GM21423 (cell line): ENCODE results near the gene GPR35.
A peak's percentile ranks its signal among the peaks of the same experiment; 100 is the strongest.

Experiments used
- ATAC-seq: cut with Tn5 transposase; IDR thresholded peaks from one replicate; pipeline ENCODE4 v1.9.1; 2021; ENCODE audit warnings: mild to moderate bottlenecking, moderate library complexity; ENCODE audit not compliant: unreplicated experiment

GPR35 gene

GRCh38 chr2:240622531-240623235, 2.6 kb upstream of the GPR35 start:
- ATAC-seq: peak; percentile 21

GRCh38 chr2:240623531-240624010, 1.7 kb upstream of the GPR35 start:
- no peak for ATAC-seq

DNA sequence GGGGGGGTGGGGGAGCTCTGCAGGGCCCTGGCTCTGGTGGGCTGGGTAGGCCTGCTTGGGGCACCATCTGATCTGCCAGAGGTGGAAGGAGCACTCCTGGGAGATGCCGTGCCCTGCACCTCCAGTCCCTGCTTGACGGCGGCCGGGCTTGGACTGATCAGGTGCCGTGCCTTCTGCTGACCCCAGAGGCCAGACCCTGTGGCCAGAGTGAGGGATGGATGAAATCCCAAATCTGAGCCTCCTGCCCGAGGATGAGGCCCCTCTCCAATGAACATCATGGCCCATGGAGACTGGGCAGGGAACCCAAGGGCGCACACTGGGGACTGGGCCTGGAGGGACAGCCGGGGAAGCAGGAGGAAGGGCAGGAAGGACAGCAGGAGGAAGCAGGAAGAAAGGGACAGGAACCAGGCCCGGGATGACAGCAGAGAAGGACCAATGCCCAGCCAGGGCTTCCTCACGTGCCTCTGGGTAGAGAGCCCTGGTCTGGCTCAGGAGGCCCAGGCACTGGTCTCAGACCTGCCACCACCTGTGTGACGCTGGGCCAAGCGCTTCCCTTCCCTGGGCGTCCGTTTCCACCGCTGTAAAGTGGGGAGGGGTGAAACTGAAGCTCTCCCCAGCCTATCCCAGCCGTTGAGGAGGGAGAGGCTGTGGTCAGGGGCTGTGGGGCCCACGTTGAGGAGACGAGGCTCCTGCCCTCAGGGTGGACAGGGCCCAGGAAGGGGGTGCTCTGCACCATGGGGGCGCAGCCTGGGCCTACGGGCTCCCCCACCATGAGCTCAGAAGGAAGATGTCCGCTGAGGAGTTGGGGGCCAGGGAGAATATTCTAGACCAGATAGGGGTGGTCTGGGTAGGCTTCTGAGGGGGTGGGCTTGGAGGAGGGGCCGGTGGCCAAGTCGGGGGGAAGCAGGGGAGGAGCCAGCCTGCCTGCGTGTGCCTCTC, 1.0 kb upstream of the GPR35 start:
- no peak for ATAC-seq

GRCh38 chr2:240626531-240627300, 1.4 kb downstream of the GPR35 start:
- ATAC-seq: no peak

DNA sequence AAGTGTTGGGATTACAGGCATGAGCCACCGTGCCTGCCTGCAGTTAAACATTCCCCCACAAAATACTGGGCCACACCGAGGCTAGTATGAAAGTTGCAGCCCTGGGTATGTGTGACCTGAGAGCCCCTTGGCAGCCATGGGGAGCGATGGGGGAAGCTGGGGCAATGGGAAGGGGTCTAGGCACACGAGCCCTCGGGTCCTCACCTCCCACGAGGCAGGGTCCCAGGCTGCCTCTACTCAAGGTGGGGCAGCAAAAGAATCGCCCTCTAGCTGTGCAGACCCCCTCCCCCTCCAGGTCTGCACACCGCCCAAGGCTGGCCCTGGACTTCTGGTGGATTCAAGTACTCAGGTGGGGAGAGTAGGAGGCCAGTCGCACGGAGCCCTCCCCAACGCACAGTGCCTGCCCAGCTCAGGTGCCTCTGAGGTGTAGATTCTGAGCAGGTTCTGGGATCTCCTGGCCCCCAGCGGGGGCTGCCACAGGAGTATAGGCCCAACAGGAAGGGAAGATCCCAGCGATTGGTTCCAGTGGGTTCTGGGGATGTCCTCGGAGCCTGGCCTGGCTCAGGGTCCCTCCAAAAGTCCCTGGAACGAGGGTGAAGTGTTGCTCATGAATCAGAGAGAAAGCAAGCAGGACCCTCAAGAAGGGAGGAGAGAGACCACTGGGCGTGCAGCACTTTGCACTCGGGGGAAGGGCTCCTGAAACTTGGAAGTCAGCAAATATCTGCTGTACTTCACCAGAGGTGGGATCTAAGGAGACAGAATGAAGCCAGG, 2.6 kb downstream of the GPR35 start:
- no peak for ATAC-seq

DNA sequence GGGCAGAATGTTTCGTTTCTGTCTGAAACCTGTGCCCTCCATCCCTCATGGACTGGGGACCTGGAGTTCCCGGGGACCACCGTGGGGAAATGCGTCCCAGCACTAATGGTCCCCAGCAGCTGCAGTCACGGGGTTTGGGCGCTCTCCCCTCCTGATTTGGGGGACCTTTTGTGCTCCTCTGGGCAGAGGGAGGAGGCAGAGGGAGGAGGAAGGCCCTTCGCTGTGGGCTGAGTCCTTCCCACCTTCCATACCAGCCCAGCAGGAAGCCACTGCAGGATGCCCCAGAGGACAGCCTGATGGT, 3.2 kb downstream of the GPR35 start:
- no peak for ATAC-seq

DNA sequence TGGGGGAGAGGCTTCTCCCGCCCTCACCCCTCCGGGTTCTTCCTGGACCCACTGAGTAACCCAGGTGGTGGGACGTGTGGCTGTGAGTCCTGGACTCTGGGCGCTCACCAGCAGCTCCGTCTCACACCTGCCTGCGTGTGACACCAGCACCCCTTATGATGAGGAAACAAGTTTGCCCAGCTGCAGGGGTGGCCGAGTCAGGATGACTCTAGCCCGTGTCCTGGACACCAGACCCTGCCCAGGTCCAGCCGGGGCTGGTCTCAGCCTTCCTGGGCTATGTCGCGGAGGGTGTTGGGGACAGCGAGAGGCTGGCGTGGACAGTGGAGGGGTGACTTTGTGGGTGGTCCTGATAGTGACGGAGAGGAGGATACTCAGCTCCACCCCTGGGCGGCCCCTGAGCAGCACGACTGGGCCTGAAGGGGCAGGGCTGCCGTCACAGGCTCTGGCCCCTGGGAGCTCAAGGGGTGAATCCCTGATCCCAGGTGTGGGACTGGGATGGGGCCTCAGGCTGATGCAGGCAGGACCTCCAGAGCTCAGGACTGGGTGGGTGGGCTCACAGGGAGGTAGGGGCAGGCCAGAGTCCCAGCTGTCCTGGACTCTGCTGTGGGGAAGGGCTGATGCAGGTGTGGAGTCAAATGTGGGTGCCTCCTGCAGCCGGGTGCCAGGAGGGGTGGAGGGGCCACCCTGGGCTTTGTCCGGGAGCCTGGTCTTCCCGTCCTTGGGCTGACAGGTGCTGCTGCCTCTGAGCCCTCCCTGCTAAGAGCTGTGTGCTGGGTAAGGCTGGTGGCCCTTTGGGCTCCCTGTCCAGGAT, 3.7 kb downstream of the GPR35 start:
- no peak for ATAC-seq

- no peak for ATAC-seq
Measured at GRCh38 chr2:240629619-240629967, 4.3 kb downstream of the GPR35 start.

DNA sequence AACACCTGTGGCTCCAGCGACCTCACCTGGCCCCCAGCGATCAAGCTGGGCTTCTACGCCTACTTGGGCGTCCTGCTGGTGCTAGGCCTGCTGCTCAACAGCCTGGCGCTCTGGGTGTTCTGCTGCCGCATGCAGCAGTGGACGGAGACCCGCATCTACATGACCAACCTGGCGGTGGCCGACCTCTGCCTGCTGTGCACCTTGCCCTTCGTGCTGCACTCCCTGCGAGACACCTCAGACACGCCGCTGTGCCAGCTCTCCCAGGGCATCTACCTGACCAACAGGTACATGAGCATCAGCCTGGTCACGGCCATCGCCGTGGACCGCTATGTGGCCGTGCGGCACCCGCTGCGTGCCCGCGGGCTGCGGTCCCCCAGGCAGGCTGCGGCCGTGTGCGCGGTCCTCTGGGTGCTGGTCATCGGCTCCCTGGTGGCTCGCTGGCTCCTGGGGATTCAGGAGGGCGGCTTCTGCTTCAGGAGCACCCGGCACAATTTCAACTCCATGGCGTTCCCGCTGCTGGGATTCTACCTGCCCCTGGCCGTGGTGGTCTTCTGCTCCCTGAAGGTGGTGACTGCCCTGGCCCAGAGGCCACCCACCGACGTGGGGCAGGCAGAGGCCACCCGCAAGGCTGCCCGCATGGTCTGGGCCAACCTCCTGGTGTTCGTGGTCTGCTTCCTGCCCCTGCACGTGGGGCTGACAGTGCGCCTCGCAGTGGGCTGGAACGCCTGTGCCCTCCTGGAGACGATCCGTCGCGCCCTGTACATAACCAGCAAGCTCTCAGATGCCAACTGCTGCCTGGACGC, 4.9 kb downstream of the GPR35 start:
- no peak for ATAC-seq

- no peak for ATAC-seq
Measured at GRCh38 chr2:240630771-240631547, 5.7 kb downstream of the GPR35 start.

GRCh38 chr2:240631548-240632305, 6.4 kb downstream of the GPR35 start:
- no peak for ATAC-seq

GRCh38 chr2:240632306-240632721, 7.0 kb downstream of the GPR35 start:
- no peak for ATAC-seq

DNA sequence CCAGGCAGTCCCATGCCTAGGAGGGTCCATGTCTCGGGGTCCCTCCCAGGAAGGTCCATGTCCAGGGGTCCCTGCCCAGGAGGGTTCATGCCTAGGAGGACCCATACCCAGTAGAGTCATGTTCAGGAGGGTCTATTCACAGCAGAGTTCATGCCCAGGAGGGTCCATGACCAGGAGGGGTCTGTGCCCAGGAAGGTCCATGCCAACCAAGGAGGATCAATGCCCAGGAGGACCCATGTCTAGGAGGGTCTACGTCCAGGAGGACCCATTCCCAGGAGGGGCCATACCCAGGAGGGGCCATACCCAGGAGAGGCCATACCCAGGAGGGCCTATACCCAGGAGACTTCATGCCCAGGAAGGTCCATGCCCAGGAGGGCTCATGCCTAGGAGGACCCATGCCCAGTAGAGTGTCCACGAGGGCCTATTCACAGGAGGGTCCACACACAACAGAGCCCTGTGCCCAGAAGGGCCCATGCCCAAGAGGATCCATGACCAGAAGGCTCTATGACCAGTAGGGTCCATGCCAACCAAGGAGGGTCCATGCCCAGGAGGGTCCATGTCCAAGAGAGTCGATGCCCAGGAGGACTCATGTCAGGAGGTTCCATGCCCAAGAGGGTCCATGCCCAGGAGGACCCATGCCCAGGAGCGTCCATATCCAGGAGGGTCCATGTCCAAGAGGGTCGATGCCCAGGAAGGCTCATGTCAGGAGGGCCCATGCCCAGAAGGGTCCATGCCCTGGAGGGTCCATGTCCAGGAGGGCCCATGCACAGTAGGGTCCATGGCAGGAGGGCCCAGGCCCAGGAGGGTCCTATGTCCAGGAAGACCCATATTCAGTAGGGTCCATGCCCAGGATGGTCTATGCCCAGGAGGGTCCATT, 10.1 kb downstream of the GPR35 start:
- ATAC-seq: no peak

DNA sequence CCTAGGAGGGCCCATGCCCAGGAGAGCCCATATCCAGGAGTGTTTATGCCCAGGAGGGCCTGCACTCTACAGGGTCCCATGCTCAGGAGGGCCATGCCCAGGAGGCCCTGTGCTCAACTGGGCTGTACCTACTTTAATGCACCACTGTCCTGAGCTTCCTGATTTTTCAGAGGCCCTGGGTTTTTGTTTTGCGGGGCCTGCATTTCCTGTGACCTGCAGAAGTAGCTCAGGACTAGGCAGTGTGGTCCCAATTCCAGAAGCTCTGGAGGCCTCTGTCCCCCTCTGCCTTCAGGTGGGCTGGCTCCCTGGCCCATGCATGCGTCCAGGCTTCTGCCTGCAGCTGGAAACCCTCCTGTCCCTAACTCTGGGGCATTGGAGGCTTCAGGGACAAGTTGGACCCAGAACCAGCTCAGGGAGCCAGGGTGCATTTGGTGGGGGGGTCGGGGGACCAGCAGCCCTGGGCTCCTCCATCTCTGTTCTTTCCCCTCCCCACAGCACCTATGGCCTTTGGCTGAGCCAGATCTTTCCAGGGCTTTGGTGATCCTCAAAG, 10.8 kb downstream of the GPR35 start:
- ATAC-seq: no peak

DNA sequence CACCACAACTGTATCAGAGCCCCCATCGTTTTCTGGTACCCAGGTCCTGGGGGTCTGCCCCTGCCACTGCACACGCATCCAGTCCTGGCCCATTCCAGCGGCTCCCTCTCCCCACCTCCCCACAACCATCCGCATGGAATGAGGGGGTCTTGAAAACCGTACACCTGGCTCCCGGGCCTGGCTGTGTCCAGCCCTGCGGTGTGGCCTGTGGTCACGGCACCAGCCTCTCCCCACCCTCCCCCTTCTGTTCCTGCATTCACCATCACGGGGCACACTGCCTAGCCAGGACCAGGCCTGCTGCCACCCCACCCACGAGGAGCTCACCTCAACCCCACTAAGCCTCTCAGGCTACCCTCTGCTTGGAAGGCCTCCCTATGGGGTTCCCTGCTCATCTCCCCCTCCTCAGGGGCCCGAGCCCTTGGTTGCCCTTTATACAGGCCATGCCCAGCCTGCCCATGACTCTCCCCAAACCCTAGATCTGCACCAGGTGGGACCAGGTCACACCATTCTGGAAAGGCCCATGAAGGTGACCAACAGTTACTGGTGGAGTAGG, 11.4 kb downstream of the GPR35 start:
- ATAC-seq: no peak
